Measurements from ENCODE around the gene MUC20.

The MUC20 gene

DNA sequence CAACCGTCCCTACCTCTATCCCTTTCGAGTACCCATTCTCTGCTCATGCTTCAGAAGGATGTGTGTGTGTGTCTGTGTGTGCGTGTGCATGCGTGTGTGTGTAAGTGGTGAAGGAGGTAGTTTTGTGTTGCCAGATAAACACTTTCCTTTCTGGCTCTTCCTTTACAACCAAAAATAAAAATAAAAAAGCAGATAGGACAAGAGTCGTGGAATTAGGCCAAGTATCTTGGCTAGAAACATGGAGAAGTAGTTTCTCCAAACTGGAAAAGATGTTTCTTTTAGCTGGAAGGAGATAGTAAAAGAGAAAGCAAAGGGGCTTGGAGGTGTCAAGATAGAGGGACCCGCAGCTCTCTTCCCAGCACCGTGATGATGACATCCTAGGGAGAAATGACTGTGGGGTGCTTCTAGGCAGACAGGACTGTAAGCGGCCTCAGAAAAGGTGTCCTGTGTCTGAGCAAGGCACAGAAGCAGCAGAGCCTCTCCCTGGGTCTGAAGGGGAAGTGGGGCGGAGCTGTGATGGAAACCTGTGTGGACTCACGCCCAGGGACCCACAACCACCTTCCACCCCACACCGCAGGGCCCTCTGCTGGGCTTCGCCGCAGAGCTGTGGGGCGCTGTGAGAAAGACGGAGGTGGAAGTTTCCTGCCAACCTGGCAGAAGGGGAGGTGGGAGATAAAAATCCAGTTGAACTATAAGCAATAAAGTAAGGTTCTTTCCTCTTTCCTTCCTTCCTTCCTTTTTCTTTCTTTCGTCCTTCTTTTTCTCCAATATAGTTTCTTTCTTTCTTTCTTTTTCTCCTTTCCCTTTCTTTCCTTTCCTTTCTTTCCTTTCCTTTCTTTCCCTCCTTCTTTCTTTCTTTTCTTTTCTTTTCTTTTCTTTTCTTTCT, 35.3 kb downstream of the MUC20 start:
- no peak for DNase-seq (ENCODE audit: low spot score)

DNA sequence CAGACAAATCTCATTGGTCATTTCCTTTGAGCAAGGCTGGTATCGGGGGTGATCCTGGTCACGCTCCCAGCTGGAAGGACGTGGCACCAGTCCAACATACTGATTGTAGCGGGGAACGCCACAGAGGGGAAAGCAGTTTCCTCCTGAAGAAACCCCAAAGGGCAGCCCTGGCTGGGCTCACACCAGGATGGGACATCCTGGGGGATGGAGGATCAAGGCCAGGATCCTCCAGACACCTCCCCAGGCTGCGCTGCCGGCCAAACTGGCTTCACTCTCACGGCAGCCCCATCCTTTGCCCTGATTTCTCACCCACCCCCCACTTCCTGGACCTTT, 36.6 kb downstream of the MUC20 start:
- peak; percentile 63 for DNase-seq (ENCODE audit: low spot score)

DNA sequence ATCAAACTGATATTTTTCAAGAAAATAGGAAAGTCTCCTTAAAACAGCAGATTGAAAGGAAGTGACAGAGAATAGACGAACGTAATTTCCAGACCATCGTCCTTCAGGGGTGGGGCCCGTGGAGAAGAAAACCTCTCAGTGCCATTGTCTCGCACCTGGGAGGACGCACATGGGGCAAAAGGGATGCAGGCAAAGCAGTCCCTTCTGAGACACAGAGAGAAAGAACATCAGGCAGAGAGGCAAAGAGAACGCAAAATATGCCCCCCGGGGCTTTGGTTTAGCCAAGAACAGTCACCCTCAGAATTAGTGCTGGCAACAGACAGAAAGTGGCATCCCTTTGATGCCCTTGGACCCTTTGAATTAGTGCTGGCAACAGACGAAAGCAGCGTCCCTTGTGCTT, 37.0 kb downstream of the MUC20 start:
- no peak for DNase-seq (ENCODE audit: low spot score)

DNA sequence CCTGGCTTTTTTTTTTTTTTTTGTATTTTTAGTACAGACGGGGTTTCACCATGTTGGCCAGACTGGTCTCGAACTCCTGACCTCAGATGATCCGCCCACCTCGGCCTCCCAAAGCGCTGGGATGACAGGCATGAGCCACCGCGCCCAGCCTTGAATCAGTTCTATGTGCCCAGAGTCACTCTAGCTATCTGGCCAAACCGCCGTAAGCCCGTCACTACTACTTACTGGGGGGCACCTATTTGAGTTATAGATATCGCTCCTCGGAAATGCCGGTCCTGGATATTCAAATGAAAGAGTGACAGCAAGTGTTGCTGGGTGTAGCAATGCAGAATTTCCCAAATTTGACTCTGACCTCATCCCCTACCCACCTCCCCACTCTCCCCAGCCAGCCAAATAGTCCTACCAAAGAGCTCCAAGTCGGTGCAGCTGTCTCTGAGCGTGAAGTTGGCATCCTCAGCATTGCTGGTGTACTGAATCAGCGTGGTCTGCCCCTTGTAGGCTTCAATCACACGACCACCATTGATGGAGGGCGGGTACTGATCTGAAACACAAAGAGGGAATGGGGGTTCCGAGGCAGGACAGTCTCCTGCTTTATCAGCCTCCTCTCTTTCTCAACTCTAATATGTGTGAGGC, 38.1 kb downstream of the MUC20 start:
- DNase-seq (ENCODE audit: low spot score) = no peak

DNA sequence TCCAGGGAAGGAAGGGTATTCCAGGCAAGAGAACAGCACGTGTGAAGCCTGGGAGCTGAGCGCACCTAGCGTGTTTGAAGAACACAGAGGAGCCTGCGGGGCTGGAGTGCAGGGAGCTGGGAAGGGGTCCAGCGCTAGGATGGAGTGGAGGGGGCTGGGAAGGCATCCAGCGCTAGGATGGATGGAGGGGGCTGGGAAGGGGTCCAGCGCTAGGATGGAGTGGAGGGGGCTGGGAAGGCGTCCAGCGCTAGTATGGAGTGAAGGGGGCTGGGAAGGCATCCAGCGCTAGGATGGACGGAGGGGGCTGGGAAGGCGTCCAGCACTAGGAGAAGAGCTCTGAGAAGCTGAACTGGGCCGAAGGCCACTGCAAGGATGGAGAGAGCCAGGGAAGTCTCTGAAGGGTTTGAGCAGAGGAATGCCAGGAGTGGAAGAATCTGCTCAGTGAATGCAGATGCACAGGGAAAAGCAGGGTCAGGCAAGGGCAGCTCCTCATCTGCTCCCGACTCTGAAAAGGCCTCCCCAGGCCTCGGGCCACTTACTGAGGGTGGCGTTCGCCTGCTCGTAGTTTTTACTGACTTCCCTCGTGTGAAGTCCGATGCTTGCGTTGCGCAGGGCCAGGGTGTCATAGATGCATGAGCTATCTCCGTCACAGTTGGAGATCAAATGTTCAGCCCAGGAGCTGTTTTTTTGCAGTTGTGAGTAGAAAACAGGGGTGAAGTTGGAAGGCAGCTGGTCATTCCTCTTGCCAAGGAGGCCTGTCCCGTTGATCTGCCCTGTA, 39.8 kb downstream of the MUC20 start:
- DNase-seq (ENCODE audit: low spot score) = peak; percentile 74

DNA sequence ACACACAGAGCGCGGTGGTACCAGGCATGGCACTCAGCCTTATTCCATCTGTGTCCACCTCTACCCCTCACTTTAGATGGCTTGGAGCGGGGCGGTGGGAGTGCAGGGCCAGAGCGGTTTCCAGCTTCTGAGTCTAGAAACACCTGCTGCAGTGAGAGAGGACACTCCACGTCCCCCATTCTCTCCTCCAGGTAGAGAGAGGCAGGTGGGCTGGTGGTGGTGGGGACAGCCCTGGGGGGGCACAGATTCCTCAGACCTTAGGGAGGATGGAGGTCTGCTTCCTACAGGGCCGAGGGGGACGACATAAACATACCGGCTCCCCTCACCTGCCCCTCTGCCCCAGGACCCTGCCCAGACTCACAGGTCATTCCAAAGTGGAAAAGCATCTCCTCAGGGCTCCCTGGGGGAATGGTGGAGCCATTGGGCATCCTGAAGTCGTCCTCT, 40.4 kb downstream of the MUC20 start:
- DNase-seq (ENCODE audit: low spot score) = peak; percentile 52

DNA sequence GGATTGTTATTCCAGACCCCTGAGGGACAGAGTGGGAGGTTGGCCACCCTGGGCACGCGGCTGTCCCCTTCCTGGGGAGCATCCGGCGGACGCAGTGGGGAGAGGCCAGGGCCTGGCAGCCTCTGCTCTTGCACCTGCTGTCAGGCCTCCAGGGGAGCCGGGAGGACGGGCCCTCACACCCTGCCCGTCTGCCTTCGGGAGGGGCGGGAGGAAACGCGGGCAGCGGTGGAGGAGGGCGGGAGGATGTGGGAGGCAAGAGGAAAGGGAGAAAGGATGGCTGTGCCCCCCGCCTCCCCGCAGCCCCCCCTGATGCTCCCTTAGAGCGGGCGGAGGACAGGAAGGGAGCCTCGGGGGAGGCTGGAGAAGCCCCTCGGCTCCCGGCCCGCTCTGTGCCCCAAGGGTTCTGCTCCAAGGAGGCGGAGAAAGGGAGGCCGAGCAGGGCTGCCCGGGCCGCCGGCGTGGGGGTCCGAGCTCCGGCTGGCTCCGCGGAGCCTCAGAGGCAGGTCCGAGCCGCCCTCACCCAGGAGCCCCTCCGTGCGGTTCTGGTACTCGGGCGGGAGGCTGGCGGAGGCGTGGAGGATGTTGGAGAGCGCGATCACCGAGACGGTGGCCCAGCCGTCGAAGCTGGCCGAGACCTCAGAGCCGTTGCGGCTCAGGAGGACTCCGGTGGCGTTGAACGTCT, 40.9 kb downstream of the MUC20 start:
- DNase-seq (ENCODE audit: low spot score) = peak; percentile 61

DNA sequence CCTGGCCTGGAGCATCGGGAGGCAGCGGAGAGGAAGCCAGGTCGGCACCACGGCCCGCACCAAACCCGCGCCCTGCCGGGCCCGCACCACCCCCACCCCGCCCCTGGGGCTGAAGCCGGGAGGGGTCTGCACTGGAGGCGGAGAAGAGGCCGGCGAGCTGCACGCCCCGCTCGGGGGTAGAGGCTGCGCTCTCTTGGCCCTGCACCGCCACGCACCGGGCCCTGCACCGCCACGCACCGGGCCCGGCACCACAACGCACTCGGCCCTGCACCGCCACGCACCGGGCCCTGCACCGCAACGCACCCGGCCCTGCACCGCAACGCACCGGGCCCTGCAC, 41.4 kb downstream of the MUC20 start:
- peak; percentile 28 for DNase-seq (ENCODE audit: low spot score)

DNA sequence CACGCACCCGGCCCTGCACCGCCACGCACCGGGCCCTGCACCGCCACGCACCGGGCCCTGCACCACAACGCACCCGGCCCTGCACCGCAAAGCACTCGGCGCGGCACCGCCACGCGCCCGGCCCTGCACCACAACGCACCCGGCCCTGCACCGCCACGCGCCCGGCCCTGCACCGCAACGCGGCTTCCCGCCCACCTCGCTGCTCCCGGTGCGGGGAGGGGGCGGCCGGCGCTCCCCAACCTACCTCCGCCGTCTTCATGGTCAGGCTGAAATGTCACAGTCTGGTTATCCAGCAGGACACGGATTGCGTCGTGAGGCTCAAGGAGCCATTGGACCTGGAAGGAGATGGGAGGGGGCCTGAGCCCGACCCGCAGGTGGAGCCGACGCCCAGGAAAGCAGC, 41.8 kb downstream of the MUC20 start:
- peak; percentile 51 for DNase-seq (ENCODE audit: low spot score)

DNA sequence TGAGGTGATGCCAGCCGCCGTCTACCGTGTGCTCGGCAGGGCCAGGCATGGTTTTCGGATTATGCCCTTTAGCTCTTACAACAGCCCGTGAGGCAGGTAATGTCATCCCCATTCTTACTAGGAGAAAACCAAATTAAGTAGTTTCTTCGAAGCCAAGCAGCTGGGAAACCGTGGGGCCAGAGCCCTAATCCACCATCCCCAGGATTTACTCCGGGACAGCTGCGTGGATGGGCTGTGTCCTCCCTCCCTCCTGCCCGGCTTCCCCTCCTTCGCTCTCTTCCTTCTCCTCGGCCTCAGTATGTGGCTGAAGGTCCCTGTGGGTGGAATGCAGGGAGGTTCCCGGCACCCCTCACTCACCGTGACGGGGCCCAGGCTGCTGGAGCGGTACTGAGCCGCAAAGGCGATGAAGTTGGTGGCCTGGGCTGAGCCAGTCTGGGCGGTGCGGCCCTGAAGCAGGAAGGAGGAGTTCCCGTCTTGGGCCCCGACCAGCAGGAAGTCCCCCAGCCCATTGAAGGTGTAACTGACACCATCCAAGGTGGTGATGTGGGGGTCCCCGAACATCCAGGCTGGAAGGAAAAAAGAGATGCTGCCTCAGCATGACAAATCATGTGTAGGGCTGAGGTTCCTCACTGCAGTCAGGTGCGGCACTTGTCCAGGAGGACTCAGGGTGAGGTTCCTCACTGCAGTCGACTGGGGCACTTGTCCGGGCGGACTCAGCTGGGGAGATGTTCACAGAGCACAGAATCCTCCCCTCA, 42.5 kb downstream of the MUC20 start:
- peak; percentile 53 for DNase-seq (ENCODE audit: low spot score)

DNA sequence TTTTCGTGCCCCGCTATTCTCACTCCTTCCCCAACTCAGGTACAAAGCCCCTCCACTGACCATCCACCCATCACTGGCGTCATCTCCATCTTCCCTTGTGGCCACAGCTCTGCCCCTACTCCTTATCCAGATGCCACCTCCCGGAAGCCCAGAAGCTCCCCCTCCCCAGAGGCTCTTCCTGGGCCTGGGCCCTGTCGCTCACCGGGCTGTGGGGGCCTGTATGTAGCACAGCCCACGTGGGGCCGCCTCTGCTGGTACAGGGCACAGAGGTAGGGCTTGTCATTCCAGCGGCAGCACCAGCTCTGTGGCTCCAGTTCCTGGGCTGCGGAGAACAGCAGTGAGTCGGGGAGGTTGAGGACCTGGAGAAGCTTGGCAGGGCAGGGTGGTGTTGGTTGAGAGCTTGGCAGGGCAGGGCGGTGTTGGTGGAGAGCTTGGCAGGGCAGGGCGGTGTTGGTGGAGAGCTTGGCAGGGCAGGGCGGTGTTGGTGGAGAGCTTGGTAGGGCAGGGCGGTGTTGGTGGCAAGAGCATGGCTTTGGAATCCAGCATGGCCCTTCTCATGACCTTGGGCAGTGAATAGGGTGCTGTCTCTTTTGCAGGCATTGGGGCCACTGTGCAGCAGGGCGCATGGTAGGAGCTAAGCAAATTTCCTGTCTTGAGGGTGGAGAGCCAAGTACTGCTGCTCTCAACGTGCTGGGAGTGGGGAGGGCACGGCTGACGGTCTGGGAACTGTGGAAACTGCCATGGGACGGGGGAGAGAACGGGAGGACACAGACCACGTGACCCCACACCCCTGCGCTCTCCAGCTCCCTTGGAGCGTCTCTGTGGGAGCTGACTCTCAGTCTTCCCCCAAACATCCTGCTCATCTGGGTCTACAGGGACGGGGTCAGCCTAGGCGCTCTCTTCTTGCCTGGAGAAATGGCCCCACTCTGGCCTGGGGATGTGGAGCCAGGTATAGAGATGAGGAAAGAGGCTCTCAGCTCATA, 43.4 kb downstream of the MUC20 start:
- DNase-seq (ENCODE audit: low spot score) = peak; percentile 58

DNA sequence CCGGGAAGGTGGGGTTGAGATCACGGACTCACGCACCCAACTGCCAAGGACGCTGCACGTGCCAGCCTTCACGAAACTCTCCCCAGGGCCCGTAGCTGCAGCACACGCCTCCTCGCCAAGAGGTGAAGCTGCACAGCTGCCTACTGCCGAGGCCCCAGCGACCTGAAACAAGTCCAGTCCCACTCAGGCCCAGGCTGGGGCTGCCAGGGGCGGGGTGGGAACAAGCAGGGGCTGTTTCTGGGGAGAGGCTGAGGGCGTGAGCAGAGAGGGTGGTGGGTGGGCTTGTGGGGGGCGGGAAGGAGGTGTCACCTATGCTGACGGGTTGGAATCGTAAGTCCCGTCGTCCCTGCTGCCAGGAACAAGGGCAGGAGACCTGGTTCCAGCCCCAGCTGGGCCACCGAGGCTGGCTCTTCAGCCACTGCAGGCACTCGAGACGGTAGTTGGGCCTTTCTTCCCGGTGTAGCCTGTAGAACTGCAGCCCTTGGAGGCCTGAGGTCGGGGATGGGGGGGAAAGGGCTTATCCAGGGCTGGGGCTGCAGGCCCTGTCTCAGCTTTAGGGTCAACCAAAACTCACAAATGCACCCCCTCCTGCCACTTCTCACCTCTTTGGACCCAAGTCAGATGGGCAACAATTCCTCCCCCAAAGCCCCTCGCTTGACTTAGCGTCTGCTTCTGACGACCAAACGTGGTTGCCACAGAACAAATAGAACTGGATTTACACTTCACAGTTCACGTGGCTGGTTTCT, 44.4 kb downstream of the MUC20 start:
- no peak for DNase-seq (ENCODE audit: low spot score)

DNA sequence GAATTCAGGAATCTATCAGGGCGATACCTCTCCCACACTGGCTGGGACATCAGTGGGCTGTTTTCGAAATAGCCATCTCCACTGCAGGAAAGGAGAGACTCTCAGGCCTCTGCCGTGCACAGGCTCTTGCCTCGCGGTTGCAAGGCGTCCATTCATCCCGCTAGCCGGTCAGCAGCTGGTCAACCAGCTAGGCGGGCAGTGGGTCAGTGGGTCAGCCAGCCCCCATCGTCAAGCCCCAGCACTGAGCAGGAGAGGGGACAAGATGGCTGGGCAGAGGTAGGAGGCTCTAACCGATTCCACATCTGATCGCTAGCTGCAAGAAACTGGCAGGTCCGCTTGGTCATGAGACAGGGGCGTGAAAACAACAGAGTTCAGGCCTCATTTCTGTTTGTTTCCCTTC, 45.9 kb downstream of the MUC20 start:
- peak; percentile 36 for DNase-seq (ENCODE audit: low spot score)

DNA sequence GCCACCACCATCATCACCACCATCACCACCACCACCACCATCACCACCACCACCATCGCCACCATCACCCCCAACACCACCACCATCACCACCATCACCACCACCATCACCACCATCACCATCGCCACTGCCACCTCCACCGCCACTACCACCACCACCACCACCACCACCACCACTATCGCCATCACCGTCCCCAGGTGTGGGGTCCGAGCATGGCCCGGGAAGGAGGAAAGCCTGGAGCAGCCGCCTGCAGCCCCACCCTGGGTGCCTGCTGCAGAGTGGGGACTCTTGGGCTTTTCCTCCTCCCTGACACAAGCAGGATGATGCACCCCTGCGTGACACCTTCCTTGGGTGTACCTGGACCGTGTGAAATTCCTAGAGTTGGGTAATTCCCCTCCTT, 47.0 kb downstream of the MUC20 start:
- peak; percentile 59 for DNase-seq (ENCODE audit: low spot score)

DNA sequence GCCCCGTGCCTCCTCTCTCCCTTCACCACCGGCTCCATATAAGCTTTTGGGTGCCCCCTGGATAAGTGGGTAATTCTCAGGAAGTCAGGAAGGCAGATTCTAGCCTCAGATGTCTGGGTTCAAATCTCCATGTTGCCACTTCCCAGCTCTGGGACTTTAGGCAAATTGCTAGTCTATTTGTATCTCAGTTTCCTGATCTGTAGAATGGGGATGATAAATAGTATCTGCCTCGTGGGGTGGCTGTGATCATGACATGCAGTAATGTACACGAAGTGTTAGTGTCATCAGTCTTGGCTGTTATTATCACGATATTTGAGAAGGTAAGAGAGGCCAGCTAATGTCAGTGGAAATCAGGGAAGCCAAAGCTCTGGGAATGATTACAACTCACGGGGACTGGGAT, 47.6 kb downstream of the MUC20 start:
- DNase-seq (ENCODE audit: low spot score) = no peak

DNA sequence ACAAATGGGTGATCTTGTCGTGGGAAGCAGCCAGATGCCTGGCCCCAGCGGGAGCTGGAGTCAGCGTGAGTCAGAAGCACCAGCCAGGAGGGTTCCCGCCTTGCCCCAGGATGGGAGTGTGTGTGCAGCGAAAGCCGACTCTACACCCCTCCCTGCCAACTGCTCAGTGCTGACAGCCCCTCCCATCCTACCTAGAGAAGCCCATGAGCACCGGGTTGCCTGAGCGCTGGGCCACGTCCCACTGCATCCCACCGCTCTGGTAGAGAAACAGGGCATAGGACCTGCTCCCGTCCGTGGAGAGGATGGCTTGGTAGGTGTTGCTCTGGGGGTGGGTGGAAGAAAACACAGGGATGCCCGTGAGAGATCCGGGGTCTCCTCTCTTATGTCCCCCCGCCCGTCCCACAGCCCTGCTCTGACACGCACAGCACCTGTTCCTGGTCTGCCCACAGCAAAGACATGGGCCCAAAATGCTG, 48.1 kb downstream of the MUC20 start:
- DNase-seq (ENCODE audit: low spot score) = no peak

DNA sequence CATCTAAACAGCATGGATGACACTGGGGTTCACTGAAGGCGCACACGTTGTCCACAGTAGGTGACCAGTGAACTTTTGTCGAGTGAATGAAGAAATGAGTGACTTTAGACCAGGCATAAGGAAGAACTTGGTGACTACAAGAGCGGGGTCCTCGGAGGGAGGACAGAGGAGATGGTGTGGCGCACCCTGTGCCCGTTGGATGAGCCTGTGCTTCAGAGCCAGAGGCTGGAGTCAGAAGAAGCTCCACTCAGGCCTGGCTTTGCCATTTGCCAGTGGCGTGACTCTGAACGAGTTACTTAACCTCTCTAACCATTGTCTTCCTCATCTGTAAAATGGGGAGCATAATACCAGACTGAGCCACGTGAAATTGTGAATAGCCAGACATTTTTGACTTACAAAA, 48.8 kb downstream of the MUC20 start:
- DNase-seq (ENCODE audit: low spot score) = no peak

DNA sequence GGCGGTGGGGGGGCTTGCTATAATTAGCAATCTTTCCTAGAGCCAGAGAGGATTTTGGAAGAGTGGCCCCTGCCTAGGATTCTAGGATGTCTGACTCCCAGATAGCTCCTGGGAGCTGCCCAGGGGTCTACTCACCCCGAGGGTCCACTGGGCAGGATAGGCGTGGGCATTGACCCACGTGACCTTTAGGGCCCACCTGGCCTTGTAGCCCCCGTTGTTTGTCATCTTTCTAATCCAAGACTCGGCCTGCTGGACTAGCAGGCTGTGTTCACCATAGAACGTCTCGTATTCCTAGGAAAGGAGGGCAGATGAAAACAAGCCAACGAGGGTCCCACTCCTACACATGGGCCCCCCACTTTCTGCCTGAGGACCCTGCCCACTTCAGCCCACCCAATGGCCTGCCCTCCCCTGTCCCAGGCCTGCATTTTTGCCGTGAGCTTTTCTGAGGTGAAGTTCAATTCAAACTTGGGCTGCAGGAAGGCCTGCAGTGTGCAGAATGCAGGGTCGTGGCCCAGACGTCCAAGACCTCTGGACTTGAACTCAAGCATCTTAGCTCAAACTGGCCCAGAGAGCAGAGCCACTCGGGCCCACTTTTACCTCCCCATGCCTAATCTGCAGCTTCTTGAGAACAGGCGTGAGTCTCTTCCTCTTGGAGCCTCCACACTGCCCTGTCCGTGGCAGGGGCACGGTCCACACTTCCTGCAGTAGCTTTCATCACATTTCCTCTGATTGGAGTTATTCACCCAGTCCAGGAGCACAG, 49.5 kb downstream of the MUC20 start:
- DNase-seq (ENCODE audit: low spot score) = peak; percentile 41
